T-cell (primary cell): ENCODE results near the gene RELL2. TPM values are rescaled to one million over a fixed set of nuclear protein-coding genes. Genes with fewer than 3 reads are reported as not detected.

ENCODE experiments used
- ATAC-seq, 4 experiments: fragments of 200-7000 bp in 3 of 4; fragments of 150-1000 bp in 1 of 4; cut with Tn5 transposase; replicated peaks in 1 of 4; 1 replicate in 3 of 4; 2 replicates in 1 of 4; pipeline ENCODE4 v1.10.0; 2021; ENCODE audit warnings: moderate library complexity in 3 of 4, mild to moderate bottlenecking in 2 of 4, moderate number of reproducible peaks in 1 of 4
- CTCF ChIA-PET, 2 donors: fragments of 300-600 bp; sonication (Branson Sonifier 250); formaldehyde crosslinking; loops; one replicate each; lab custom pipeline; 2022; ENCODE audit warnings: antibody characterized with exemption in 2 of 2; lab: Charles Lee
- POLR2A ChIA-PET, 2 donors: fragments of 300-600 bp; sonication (Branson Sonifier 250); formaldehyde crosslinking; loops; one replicate each; lab custom pipeline; 2022; ENCODE audit warnings: antibody characterized with exemption in 2 of 2; lab: Charles Lee
- DNase-seq, 35 experiments: peaks; one replicate each; pipeline versions ENCODE4 v3.0.0 to v3.0.0-alpha.2; 2013 to 2023
- H3K27ac ChIP-seq: one replicate; pipeline ENCODE4 v1.5.1; 2013; ENCODE audit warnings: low read length
- H3K27me3 ChIP-seq, 2 experiments: replicated peaks in 1 of 2; 1 replicate in 1 of 2; 2 replicates in 1 of 2; pipeline versions ENCODE4 v1.6.1 to v1.7.0; 2013; ENCODE audit warnings: low read length in 1 of 2, mixed read lengths in 1 of 2; ENCODE audit not compliant: control insufficient read depth in 2 of 2, insufficient read depth in 2 of 2; ENCODE audit errors: extremely low read depth in 1 of 2
- H3K36me3 ChIP-seq, 2 donors: 1 replicate in 1 of 2; 2 replicates in 1 of 2; pipeline versions ENCODE4 v1.6.1 to v1.7.0; 2013; ENCODE audit warnings: low read length in 1 of 2; ENCODE audit not compliant: control insufficient read depth in 2 of 2, insufficient read depth in 1 of 2; ENCODE audit errors: extremely low read depth in 1 of 2
- H3K4me1 ChIP-seq, 2 experiments: 1 replicate in 1 of 2; 2 replicates in 1 of 2; pipeline versions ENCODE4 v1.6.1 to v1.7.0; 2013; ENCODE audit warnings: low read length in 2 of 2, mixed read lengths in 1 of 2; ENCODE audit not compliant: insufficient read depth in 2 of 2, control insufficient read depth in 1 of 2; ENCODE audit errors: extremely low read depth in 1 of 2
- H3K4me3 ChIP-seq, 2 donors: 1 replicate in 1 of 2; 2 replicates in 1 of 2; pipeline versions ENCODE4 v1.5.1 to v1.7.0; 2013; ENCODE audit warnings: mild to moderate bottlenecking in 2 of 2, low read length in 1 of 2, moderate library complexity in 1 of 2; ENCODE audit not compliant: control insufficient read depth in 1 of 2; ENCODE audit errors: extremely low read depth in 1 of 2
- H3K9me3 ChIP-seq: 2 replicates; pipeline ENCODE4 v1.7.0; 2013
- H3K27ac Mint-ChIP-seq, 2 donors: one replicate each; pipeline ENCODE4 v1.8.0; 2020 to 2021; ENCODE audit warnings: mild to moderate bottlenecking in 2 of 2, mixed read lengths in 2 of 2
- H3K27me3 Mint-ChIP-seq, 2 donors: one replicate each; pipeline ENCODE4 v1.8.0; 2021 to 2022; ENCODE audit warnings: mixed read lengths in 2 of 2
- H3K36me3 Mint-ChIP-seq: one replicate; pipeline ENCODE4 v1.8.0; 2021; ENCODE audit warnings: mixed read lengths
- H3K4me1 Mint-ChIP-seq, 3 donors: one replicate each; pipeline ENCODE4 v1.8.0; 2020 to 2022; ENCODE audit warnings: mixed read lengths in 3 of 3, mild to moderate bottlenecking in 1 of 3
- H3K4me3 Mint-ChIP-seq, 3 donors: one replicate each; pipeline ENCODE4 v1.8.0; 2020 to 2022; ENCODE audit warnings: mild to moderate bottlenecking in 3 of 3, mixed read lengths in 3 of 3, moderate library complexity in 3 of 3
- H3K9me3 Mint-ChIP-seq, 3 donors: one replicate each; pipeline ENCODE4 v1.8.0; 2020 to 2022; ENCODE audit warnings: mixed read lengths in 3 of 3
- WGBS: methylation state at CpG from one replicate; pipeline ENCODE4 v1.1.5; 2013; ENCODE audit warnings: missing lambda C conversion rate; ENCODE audit not compliant: insufficient coverage; 5-methylcytosine and 5-hydroxymethylcytosine counted together
- total RNA-seq, 35 experiments: library from RNA in 6 of 35; stranded (reverse) in 6 of 35; fragments of 120-200 nt in 1 of 35; gene quantifications; one replicate each; pipeline versions ENCODE4 v1.2.1 to v1.2.4 and lab custom pipeline; 2013 to 2026

RELL2 gene
- total RNA-seq, 5 donors from 2014 or later (not counting 1 experiment from before 2014, with no cell fraction given) = 15.3 to 30.7 (median 26.0) TPM

DNA sequence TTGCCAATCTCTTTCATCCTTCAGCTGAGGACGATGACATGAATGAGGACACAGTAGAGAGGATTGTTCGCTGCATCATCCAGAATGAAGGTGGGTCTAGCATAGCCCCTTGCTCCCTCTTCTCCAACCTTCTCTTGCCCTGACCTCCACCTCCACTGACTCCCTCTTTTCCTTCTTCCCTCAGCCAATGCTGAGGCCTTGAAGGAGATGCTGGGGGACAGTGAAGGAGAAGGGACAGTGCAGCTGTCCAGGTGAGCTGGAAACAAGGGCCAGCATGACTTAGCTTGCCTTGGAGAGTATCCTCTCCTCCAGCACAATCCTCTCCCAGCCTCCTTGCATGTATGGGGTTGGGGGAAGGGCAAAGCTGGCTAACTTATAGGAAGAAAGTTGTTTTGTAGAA lies 2.0 kb downstream of the RELL2 start:
- Histone ChIP-seq H3K27ac (peak overlapping the region; percentile 76), H3K4me1 (peaks cover 7 to 38% of the 10 kb centered on the region in 2 experiments), H3K4me3 (no peak overlapping the region), H3K9me3 (no peaks in the 10 kb centered on the region), H3K27me3 (no peaks in the 10 kb centered on the region), H3K36me3 (peaks cover 3 to 34% of the 10 kb centered on the region in 2 donors)
- Mint-ChIP-seq H3K4me3 (peak overlapping the region; percentile 84 to 92 (median 91)), H3K27ac (peak overlapping the region; percentile 92 to 93), H3K9me3 (no peaks in the 10 kb centered on the region), H3K36me3 (peaks cover 13% of the 10 kb centered on the region), H3K4me1 (peaks cover 36 to 38% (median 38%) of the 10 kb centered on the region in 3 donors), H3K27me3 (no peaks in the 10 kb centered on the region)
- ChIA-PET CTCF (interaction anchor here (0.5 to 1.2 kb wide), 2 partner anchors 8 to 75 kb away, joined by 3 read pairs; no protein-coding TSS in a partner anchor), POLR2A (no interaction called here)
- no CpG with 5 or more reads among the region's 2 CpGs for WGBS
- no peak for DNase-seq
- ATAC-seq = no peak

DNA sequence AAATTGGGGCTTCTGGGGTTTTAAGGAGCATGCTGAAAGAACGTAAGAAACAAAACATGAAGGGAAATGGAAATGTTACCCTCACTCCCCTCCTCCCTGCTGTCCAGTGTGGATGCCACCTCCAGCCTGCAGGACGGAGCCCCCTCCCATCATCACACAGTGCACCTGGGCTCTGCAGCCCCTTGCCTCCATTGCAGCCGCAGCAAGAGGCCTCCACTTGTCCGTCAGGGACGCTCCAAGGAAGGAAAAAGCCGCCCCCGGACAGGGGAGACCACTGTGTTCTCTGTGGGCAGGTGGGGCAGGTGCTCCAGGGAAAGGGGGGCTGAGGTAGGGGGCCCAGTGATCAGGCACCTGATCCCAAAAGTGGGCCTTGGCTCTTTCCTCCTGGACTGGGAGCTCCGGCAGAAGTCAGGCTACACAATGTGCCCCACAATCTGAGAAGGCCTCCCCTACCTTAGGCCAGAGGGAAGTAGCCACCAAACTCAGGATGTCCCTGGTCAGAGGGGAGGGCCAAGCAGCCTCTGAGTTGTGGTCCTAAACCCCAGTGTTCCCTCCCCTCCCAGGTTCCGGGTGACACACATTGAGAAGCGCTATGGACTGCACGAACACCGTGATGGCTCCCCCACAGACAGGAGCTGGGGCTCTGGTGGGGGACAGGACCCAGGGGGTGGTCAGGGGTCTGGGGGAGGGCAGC lies 2.7 kb downstream of the RELL2 start:
- no peaks in the 10 kb centered on the region for H3K9me3 ChIP-seq
- H3K4me3 Mint-ChIP-seq = no peak overlapping the region
- ChIA-PET POLR2A (no interaction called here), CTCF (no interaction called here)
- DNase-seq (no peak), ATAC-seq (no peak)
- 92% methylated on average over 3 of the region's 12 CpGs for WGBS
- H3K9me3 Mint-ChIP-seq = no peaks in the 10 kb centered on the region
- H3K27me3 ChIP-seq = no peaks in the 10 kb centered on the region
- peaks cover 29 to 32% (median 30%) of the 10 kb centered on the region in 3 donors for H3K4me1 Mint-ChIP-seq
- H3K4me3 ChIP-seq = no peak overlapping the region
- H3K27ac Mint-ChIP-seq = peak overlapping the region; percentile 46 to 93
- H3K36me3 ChIP-seq = peaks cover 6 to 31% of the 10 kb centered on the region in 2 donors
- H3K4me1 ChIP-seq = peaks cover 7 to 34% of the 10 kb centered on the region in 2 experiments
- H3K36me3 Mint-ChIP-seq = peaks cover 9% of the 10 kb centered on the region
- H3K27me3 Mint-ChIP-seq = no peaks in the 10 kb centered on the region
- H3K27ac ChIP-seq = no peak overlapping the region

DNA sequence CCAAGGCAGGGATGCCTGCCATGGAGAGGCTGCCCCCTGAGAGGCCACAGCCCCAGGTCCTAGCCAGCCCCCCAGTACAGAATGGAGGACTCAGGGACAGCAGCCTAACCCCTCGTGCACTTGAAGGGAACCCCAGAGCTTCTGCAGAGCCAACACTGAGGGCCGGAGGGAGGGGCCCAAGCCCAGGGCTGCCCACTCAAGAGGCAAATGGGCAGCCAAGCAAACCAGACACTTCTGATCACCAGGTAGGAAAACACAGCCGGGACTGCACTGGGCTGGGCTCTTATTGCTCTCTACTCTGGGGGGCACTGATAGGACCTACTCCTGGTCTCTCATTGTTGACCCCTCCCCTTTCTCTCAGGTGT lies 3.2 kb downstream of the RELL2 start:
- ATAC-seq (no peak), DNase-seq (no peak)
- Mint-ChIP-seq H3K4me3 (no peak overlapping the region), H3K36me3 (peaks cover 15% of the 10 kb centered on the region), H3K27me3 (no peaks in the 10 kb centered on the region), H3K4me1 (peaks cover 24 to 27% (median 25%) of the 10 kb centered on the region in 3 donors), H3K9me3 (no peaks in the 10 kb centered on the region), H3K27ac (peak overlapping the region in 1 of 2 donors; percentile 69)
- CTCF ChIA-PET = no interaction called here
- Histone ChIP-seq H3K4me3 (no peak overlapping the region), H3K36me3 (peaks cover 6 to 34% of the 10 kb centered on the region in 2 donors), H3K27me3 (no peaks in the 10 kb centered on the region), H3K4me1 (peaks cover 7 to 29% of the 10 kb centered on the region in 2 experiments), H3K27ac (no peak overlapping the region), H3K9me3 (no peaks in the 10 kb centered on the region)
- WGBS = 96% methylated on average over 3 of the region's 3 CpGs
- POLR2A ChIA-PET = no interaction called here

DNA sequence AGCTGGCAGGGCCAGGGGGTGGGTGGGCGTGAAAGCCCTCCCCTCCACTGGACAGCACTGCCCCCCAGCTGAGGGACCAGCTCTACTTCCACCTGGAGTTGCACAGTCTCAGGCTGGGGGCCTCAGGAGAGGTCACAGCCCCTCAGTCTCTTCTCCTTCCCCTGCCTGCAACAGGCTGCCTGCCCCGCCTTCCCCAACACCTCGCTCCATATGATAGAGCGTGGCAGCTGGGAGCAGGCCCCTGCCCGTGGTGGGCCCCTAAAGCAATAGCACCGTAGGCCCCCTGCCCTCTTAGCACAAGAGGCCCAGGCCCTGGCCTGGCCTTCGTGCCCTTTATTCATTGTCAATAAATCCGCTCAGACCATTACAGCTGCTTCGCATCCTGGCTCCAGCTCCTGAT lies 3.9 kb downstream of the RELL2 start:
- Histone ChIP-seq H3K27me3 (no peaks in the 10 kb centered on the region), H3K4me3 (no peak overlapping the region), H3K27ac (no peak overlapping the region), H3K9me3 (no peaks in the 10 kb centered on the region), H3K4me1 (peaks cover 6 to 23% of the 10 kb centered on the region in 2 experiments), H3K36me3 (peaks cover 6 to 41% of the 10 kb centered on the region in 2 donors)
- no peak overlapping the region for H3K4me3 Mint-ChIP-seq
- POLR2A ChIA-PET = no interaction called here
- H3K27me3 Mint-ChIP-seq = no peaks in the 10 kb centered on the region
- no peaks in the 10 kb centered on the region for H3K9me3 Mint-ChIP-seq
- CTCF ChIA-PET = interaction anchor here (0.6 to 0.8 kb wide), 2 partner anchors 10 to 922 kb away, joined by 3 read pairs; no protein-coding TSS in a partner anchor
- ATAC-seq (no peak), DNase-seq (no peak)
- H3K27ac Mint-ChIP-seq = peak overlapping the region; percentile 28 to 69
- WGBS = 91% methylated on average over 7 of the region's 9 CpGs
- H3K36me3 Mint-ChIP-seq = peaks cover 18% of the 10 kb centered on the region
- peaks cover 17 to 20% (median 18%) of the 10 kb centered on the region in 3 donors for H3K4me1 Mint-ChIP-seq

DNA sequence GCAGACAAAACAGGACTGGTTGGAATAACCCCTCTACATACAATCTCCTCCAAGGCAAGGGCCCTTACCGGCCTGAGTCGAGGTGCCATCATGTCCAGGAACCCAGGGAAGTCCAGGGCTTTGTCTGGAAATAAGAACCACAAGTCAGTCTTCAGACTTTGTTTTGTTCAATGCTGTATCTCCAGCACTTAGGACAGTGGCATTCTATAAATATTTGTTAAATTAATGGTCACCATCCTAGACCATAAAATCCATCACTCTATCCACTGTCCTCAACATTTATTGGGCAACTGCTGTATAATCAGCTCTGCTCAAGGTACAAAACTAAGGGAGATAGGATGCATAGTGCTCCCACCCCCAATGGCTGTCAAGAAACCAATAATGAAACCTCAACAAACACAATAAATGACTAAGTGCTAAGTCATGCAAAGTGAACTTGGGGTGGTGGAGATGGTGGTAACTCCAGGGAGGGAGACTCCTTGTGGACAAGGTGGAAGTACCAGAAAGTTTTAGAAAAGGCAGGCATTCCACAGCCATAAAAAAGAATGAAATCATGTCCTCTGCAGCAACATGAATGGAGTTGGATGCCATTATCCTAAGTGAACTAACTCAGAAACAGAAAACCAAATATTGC lies 5.0 kb downstream of the RELL2 start:
- Mint-ChIP-seq H3K4me1 (peaks cover 11 to 14% (median 12%) of the 10 kb centered on the region in 3 donors), H3K4me3 (no peak overlapping the region), H3K9me3 (no peaks in the 10 kb centered on the region), H3K36me3 (peaks cover 25% of the 10 kb centered on the region), H3K27me3 (no peaks in the 10 kb centered on the region), H3K27ac (peak overlapping the region; percentile 16 to 69)
- H3K27me3 ChIP-seq = no peaks in the 10 kb centered on the region
- H3K4me3 ChIP-seq = no peak overlapping the region
- ATAC-seq (no peak), DNase-seq (no peak)
- WGBS = 83% methylated on average over 2 of the region's 2 CpGs
- peaks cover 9 to 51% of the 10 kb centered on the region in 2 donors for H3K36me3 ChIP-seq
- H3K9me3 ChIP-seq = no peaks in the 10 kb centered on the region
- POLR2A ChIA-PET = interaction anchor here in 1 of 2 donors (0.5 kb wide), 1 partner anchor 10 kb away, joined by 5 read pairs; no protein-coding TSS in a partner anchor
- H3K27ac ChIP-seq = no peak overlapping the region
- CTCF ChIA-PET = interaction anchor here in 1 of 2 donors (0.5 to 0.9 kb wide), 2 partner anchors 23 to 473 kb away, joined by 3 to 6 read pairs; partner anchors contain the start of gene DIAPH1
- peaks cover 0 to 16% of the 10 kb centered on the region in 2 experiments for H3K4me1 ChIP-seq

DNA sequence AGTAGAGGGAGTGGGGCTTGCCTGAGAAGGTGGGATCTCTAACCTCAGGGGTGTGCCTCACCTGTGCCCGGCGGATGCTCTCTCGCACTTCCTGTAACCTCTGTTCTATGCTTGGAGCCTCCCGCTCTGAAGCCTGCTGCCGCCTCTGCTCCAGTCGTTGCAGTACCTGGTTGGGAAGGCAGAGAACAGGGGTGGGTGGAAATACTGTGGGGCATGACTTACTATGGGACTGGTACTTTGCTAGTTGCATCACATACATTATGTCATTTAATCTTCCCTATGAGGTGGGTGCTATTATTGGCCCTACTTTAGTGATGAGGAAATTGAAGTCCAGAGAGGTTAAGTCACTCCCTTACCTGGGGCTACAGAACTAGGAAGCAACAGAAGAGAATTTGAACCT lies 9.2 kb downstream of the RELL2 start:
- Histone ChIP-seq H3K27ac (no peak overlapping the region), H3K4me1 (peaks cover 3 to 19% of the 10 kb centered on the region in 2 experiments), H3K27me3 (no peaks in the 10 kb centered on the region), H3K4me3 (no peak overlapping the region), H3K36me3 (peaks cover 6 to 59% of the 10 kb centered on the region in 2 donors), H3K9me3 (no peaks in the 10 kb centered on the region)
- peak overlapping the region in 1 of 2 donors; percentile 19 for H3K27ac Mint-ChIP-seq
- ATAC-seq (no peak), DNase-seq (no peak)
- H3K36me3 Mint-ChIP-seq = peaks cover 30% of the 10 kb centered on the region
- no peaks in the 10 kb centered on the region for H3K27me3 Mint-ChIP-seq
- POLR2A ChIA-PET = no interaction called here
- CTCF ChIA-PET = no interaction called here
- no peak overlapping the region for H3K4me3 Mint-ChIP-seq
- no peaks in the 10 kb centered on the region for H3K9me3 Mint-ChIP-seq
- peaks cover 23 to 37% (median 26%) of the 10 kb centered on the region in 3 donors for H3K4me1 Mint-ChIP-seq
- 100% methylated on average over 3 of the region's 6 CpGs for WGBS
